ENCODE measurements around the gene PPA1.
A peak's percentile ranks its signal among the peaks of the same experiment; 100 is the strongest.
"Not testable (repeated sequence)": the region's sequence is repeated elsewhere in the genome, so short reads cannot be mapped to it uniquely, and the experiment has no call there.

The PPA1 gene

DNA sequence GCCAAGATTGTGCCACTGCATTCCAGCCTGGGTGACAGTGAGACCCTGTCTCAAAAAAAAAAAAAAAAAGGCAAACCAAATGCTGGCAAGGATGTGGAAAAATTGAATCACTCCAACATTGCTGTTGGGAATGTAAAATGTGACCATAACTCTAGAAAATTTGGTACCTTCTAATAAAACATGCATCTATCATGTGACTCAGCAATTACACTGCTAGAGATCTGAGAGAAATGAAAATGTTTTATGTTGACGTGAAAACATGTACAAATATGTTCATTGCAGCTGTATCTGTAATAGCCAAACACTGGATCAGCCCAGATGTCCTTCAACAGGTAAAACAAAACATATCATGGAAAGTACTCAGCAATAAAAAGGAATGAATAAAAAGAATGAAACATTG is 32.1 kb downstream of the PPA1 start:
- no peak for DNase-seq

DNA sequence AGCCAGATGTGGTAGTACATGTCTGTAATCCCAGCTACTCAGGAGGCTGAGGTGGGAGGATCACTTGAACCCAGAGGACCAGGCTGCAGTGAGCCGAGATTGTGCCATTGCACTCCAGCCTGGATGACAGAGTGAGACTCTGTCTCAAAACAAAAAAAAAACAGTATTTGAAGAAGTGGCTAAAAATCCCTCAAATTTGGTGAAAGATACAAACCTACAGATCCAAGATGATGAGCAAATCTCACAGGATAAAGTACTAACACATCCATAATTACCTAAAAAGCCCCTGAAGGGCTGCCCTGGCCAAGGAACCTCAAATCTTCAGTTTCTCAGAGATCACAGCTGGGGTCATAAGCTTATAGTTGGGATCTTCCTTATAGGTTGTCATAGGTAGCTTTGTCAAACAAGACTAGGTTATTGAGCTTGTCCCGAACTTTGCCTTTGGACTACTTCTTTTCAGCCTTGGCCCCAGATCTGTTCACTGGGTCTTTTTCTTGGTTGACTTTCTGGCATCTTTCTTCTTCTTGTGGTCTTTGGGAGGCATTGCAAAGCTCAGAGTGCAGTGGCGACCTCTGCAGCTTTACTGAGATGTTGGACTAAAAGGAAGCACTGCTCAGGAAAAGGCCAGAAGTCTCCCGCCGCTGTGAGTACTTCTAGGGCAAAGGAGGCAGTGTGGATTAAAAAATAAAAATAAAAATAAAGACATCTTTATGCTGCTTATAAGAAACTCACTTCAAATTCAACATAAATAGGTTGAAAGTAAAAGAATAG is 34.3 kb downstream of the PPA1 start:
- no peak for DNase-seq

DNA sequence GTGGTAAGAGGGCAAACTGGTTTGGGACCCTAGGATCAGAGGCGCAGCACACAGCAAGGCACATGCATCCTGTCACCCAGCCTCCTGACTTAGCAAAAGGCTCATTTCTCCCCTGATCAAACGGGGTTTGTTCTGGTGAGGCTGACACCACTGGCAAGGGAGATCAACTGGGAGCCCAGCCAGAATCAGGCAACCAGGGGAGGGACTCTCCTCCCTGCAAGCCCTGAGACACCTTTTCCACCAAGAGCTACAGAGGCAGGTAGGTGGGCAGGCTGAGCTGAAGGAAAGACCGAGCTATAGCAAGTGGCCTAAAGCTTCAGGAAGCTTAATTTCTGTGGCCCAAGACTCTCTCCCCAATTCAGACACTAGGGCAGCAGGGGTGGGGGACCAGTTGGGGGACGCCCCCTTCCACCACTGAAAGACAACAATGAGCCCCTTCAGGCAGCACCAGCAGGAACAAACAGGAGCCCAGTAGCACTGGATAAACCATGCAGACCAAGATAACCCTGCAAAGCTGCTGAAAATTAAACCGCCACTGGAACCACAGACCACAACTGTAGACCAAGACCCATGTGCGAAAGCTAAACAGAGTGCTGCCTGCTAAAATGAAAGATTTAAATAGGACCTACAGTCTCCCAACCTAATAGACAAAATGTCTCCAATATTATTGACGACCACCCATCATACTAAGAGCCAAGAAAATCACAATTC is 35.8 kb downstream of the PPA1 start:
- peak; percentile 19 to 36 for DNase-seq

DNA sequence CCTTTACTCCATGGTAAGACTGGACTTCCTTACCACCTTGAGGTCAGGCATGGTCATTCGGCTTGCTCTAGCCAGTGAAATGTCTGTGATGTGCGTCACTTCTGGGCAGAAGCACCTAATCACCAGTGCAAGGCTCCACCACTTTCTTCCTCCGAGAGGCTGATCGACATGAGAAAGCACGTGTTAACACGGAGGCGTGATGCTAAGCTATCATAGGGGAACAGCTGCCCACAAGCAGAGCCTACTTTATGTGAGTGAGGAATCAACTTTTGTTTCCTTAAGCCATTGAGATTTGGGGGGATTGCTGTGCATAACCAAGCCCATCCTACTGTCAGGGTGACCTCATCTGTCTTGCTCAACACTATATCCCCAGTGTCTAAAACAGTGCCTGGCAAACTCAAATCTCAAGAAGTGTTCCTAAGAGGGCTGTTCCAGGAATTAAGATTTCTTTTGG is 39.8 kb downstream of the PPA1 start:
- no peak for DNase-seq

DNA sequence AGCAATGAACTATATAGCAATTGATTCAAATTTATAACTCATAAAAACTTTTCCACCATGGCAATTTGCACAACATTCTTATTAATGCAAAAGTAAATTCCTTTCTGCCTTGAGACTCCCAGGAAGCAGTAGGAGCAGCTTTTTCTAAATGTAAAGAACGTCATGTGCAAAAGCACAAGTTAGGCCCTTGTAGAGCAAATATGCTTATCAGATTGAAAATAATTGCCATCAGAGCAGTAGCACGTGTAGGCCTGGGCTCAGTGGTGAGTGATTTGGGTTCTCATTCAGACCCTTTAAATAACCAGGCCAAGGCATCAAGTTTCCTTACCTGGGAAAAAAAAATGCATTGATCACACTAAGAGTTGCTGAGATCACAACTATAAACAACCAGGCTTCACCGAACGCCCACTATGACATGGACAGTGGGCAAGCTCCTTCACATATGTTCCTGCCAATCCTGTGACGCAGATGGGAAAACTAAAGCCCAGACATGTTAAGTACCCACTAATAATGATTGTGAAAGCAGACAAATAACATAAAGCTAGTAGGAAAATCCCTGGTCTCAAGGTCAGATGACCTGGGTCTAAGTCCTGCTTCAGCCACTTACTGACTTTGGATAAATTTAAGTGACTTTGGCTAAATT is 40.8 kb downstream of the PPA1 start:
- no peak for DNase-seq

DNA sequence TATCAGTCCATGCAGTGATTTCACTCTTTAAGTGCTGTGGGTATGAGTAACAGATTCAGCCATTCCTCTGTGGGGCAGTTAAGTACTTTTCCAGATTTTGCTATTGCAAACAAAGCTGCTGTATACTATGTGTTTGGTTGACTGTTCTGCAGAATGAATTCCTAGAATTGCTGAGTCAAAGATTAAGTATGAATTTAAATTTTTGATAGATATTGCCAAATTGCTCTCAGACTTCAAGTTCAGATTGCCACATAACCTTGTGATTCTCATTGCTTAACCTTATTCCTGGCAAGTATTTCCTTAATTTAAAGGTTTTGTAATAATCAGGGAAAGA is 41.3 kb downstream of the PPA1 start:
- DNase-seq, result no peak

DNA sequence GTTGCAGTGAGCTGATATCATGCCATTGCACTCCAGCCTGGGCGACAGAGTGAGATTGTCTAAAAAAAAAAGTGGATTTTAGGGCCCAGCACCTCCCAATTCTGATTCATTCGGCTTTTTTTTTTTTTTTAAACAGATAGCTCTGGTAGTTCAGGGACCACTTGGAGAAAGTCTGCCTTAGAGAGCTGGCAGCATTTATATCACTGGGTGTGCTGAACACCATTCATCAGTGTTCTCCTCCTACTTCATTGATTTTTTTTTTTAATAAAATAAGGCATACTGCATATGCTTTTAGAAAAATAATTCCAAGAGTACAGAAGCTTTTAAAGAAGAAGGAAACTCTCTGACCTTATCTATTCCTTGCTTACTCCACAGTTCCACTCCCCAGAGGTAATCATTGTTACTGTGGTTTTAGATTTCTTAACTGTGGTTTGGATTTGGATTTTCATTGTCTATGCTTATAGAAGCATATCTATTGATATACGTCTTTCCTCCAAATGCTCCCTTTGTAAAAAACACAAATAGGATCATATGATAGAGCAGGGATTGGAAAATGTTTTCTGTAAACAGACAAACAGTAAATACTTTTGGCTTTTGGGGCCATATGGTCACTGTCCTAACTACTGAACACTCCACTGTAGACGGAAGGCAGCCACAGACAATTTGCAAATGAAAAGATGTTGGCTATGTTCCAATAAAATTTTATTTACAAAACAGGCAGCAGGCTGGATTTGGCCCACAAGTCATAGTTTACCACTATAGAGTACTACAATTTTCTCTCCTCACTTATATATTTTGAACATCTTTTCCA is 41.9 kb downstream of the PPA1 start:
- DNase-seq, result no peak

DNA sequence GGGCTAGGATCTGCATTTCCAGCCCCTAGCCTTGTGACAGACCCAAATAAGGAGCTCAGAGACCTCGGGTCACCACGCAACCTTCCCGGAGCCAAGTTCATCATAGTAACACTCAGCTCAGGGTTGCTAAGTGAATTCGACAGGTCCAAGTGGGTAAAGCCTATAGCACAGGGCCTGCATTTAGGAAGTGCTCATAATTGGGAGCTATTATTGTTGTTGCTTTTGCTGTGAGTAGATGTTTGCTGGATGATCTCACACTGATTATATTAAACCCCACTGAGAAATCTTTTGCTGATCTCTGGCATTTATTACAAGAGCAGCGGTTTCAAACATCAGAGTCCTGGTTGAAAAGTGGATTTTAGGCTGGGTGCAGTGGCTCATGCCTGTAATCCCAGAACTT is 42.6 kb downstream of the PPA1 start:
- no peak for DNase-seq

DNA sequence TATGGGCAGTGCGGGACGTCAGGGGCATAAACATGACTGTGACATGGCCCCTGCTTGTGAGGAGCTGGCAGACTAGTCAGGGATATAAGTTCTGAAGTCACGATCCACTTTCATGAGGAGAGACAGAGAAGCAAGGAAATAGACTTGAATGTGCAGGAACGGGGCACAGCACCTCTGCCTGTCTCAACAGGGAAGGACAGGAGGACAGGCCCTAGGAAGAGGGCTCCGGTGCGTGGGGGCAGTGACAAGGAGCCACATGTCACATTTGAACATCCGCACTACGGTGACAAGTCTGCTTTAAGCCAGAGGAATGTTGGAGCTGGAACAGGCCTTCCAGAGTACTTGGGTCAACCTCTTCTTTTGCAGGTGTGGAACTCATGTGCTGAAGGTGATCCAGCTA is 43.1 kb downstream of the PPA1 start:
- no peak for DNase-seq

DNA sequence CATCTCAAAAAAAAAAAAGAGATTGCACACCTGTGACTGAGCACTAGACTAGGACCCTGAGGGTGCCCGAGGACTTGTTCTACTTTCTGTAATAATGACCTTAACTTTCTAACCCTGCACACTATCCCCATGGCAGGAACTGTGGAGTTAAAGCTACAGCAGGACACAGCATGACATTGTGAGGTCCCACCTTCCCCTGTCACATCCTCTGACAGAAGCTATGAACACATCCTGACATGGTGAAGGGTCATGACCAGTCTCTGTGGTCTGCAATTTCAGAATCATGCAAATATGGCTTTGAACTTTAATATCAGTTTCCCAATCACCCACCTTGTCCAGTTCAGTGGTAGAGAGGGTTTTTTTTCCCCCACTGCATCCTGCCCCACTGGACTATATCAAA is 44.5 kb downstream of the PPA1 start:
- DNase-seq, result no peak

DNA sequence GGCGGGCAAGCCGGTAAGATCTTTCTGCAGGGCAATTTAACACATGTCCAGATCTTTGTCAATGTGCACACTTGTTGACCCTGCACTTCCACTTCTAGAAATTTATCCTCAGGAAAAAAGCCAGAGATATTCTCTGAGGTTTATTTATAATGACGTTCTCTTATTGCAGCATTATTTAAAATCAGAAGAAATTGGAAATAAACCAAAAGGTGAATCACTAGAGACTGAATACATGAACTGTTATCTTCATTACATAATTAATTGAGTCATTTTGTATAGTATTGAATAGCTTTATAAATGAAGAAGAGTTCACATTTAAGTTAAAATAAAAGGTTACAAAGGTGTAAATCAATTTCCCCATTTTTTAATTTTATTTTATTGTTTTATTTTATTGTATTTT is 46.7 kb downstream of the PPA1 start:
- no peak for DNase-seq

DNA sequence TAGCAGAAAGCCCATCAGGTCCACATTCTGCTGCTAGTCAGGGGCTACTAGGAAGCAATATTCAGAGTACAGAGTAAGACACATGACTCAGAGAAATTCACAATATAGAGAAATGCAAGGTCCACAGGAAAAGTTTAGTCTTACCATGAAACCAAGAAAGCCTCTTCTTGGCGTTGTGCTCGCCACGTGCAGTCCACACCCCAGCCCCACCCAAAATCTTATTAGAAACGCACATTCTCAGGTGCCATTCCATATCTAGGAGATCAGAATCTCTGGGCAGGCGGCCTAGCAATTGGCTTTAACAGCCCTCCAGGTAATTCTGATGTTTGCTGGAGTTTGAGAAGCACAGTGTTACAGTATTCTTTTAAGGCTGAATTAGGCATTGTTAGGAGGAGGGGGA is 47.1 kb downstream of the PPA1 start:
- DNase-seq, result no peak

DNA sequence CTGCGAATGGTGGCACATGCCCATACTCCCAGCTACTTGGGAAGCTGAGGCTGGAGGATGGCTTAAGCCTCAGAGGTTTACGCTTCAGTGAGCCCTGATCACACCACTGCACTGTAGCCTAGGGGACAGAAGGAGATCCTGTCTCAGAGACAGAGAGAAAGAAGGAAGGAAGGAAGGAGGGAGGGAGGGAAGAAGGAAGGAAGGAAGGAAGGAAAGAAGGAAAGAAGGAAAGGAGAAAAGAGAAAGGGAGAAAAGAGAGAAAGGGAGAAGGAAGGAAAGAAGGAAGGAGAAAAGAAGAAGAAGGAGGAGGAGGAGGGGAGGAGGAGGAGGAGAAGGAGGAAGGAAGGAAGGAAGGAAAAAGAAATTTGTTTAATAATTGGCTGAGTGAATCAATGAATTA is 49.9 kb downstream of the PPA1 start:
- no peak for DNase-seq

DNA sequence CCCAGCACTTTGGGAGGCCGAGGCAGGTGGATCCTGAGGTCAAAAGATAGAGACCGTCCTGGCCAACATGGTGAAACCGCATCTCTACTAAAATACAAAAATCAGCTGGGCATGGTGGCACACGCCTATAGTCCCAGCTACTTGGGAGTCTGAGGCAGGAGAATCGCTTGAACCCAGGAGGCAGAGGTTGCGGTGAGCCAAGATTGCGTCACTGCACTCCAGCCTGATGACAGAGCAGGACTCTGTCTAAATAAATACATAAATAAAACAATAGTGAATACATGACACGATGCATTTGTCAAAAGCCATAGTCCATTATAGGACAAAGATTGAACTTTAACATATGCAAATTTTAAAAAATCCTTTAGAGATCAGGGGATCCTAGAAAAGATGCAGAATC is 54.0 kb downstream of the PPA1 start:
- DNase-seq, result not testable (repeated sequence)

DNA sequence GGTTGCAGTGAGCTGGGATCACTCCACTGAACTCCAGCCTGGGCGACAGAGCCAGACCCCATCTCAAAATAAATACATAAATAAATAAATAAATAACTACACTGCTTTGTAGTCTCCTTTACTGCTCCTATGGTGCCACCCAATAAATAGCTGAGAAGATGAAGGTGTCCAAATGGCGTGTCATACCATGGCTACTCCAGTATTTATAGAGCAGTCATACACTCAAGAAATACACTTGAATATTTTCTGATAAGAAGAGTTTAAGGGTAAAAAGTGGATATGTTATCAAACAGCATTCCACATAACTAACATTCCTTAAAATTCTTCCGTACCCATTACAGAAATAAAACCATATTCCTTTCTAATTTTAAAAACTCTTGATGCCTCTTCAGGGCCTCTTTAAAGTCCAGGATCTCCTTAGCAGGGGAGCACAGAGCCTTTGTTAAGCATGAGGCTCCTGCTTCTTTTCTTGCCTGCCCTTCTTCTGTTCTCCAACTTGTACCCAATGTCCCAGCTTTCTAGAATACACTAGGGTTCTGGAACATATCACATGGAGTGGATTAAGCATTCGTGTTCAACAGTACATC is 55.0 kb downstream of the PPA1 start:
- DNase-seq, result no peak

DNA sequence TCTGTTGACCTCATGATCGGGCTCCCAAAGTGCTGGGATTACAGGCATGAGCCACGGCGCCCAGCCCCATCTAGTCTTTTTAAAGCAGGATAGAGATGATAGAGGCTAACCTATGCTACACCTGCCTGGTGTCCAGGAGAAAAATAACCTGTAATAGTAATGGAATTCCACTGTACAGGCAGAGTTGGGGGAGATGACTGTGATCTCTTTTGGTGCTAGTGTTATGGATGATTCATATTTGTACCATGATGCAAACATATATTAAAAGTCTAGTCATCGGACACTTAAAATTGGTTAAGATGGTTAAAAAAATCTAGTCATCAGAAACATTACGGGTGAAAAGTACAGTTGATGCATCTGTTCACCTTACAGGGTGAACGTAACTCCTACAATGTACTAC is 56.8 kb downstream of the PPA1 start:
- DNase-seq, result no peak

DNA sequence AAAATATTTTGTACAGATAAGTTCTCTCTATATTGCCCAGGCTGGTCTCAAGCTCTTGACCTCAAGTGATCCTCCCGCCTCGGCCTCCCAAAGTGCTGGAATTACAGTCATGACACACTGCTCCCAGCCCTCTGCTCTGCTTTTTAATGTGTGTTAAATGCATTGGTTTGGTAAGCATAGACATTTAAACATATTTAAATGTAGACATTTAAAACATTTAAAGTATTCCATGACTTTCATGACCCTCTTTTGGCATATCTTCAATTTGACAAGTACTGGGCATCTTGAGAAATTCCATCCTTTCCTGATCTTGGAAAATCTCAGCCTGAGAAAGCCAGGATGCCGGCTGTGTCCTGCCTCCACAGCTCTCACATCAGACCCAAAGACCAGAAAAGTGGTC is 57.7 kb downstream of the PPA1 start:
- no peak for DNase-seq

DNA sequence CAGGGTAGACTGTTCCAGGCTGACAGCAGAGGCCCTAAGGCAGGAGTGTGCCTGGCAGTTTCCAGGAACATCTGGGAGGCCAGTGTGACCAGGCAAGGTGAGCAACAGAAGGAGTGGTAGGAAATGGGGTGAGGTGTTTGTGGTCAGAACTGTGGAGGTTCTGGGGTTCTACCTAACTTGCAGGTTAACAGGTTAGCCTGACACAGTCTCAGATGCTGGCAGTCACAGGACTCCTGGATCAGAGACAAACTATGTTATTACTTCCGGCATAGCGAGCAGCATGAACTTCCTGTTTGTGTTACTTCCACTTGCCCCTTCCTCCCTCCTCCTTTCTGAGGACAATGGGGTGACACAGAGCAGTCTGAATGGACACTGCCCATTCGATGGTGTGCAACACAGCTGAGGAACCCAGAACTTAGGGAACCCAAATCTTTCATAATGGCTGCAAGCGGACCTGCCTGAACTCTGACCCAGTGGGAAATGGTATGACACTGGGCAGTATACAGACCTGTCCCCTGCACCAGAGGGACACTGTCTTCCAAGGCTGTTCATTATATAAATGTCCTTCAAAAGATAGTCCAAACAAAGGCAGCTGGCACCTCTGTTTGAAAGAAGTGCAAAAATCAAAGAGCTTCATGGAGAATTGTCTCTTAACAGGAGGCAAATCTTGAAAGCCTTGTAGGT is 59.0 kb downstream of the PPA1 start:
- peak in 1 of 2 donors; percentile 18 for DNase-seq

DNA sequence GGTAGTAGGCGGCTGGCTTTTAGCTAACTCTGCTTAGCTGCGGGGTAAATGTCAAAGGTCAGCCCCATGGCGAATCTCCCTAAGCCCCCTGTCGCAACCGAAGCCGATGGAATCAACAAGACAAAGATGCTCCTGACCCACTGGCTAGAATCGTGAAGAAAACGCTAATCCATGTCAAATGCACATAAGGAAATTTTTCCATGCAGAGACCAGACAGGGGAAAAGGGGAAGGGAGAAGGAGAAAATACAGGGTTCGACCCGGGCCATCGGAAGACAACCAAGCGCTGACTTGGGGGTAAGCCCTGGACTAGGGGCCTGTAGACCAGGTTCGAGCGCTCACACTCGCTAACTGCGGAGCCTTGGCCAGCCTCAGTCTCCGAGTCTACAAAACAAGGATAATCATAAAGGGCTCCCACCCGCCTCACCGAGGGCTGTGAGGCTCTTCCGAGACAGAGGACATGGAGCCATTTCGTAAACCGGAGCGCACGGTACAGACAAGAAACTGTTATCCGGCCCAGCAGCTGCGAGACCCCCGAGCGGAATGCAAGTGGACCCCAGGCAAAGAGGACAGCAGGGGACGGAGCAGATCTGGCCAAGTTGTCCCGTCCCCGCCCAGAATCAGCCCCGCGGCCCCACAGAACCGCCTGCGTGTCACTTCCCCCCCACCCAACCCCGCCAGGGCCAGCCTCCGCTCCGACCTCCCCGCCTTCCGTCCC is 63.4 kb downstream of the PPA1 start:
- DNase-seq, result no peak

DNA sequence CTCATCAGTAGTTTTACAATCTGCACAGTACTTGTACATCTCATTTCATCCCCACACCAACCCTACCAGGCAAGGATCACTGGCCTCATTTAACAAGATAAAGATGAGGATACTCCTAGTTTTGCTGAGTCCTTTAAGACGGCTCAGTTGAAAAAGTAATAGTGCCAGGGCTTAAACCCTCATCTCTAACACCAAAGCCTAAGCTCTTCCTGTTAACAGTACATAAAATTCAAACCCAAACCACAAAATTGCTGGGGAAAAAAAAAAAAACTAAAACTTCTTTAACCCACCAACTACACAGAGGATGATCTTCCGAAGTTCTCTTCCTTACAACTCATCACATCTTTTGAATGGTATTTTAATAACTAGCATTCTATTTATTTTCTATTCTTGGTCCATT is 64.2 kb downstream of the PPA1 start:
- no peak for DNase-seq

DNA sequence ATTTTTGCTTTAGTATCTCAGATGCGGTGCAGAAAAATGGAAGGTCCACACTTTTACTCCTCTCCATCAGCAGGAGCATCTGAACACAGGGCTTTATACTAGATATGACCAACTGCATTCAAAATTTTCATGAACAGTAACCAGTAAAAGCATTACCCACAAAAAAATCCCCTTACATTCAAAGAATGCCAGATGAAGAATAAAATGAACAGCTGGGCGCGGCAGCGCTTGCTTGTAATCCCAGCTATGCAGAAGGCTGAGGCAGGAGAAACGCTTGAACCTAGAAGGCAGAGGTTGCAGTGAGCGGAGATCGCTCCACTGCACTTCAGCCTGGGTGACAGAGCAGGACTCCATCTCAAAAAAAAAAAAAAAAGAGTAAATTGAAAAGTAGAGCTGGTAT is 66.0 kb downstream of the PPA1 start:
- no peak for DNase-seq

DNA sequence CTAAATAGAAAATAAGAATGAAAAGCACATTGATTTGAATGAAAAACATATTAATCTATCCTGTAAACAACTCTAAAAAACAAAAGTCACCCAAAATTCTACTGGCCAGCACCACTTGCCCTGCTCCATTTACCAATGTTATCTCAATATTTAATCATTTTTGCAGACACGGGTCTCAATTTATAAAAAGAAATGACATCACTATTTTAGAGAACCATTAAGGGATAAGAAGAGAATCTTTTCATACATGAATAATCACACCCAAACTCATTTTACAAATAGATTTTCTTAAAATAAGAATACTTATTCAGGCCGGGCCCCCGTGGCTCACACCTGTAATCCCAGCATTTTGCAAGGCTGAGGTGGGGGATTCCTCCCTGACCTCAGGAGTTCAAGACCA is 66.8 kb downstream of the PPA1 start:
- no peak for DNase-seq
